ENCODE measurements around the gene UBXN1. TPM values are rescaled to one million over a fixed set of nuclear protein-coding genes. Genes with fewer than 3 reads are reported as not detected.

UBXN1 gene
- total and polyA plus RNA-seq, 10 of the 15 experiments (the other 5 are each of a cell fraction or from before 2014, with no cell fraction given): 7.0 to 173 (median 106) TPM

DNA sequence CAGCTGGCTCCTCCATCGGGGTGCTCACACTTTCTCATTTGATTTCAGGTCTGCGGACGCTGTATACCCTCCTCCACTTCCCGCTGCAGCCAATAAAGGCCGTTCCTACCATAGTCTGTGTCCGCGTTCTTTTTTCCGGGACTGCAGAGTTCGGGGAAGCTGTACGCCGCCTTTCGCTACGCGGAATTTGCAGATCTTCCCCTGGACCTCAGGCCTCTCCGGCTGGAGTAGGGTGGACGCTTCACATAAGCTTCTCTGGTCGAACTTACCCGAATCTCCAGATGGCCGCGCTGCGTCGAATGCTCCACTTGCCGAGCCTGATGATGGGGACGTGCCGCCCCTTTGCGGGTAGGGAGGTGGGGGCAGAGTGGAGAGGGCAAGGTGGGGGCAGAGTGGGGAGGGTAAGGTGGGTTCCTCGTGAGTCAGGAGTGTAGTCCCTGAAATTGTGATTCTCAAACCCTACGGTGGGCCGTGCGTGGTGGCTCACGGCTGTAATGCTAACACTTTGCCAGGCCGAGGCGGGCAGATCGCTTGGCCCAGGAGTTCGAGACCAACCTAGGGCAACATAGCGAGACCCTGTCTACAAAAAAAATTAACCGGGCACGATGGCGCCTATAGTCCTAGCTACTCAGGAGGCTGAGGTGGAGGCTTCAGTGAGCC, 13.1 kb downstream of the UBXN1 start (continued):
- TF ChIP-seq IRF4 (IDR thresholded peaks at IDR 0.05; ENCODE audit: low read depth, low read length) (no peak), SMARCA5 (IDR thresholded peaks at IDR 0.05) (0 out of 2 replicates have a peak, but pooled peaks have one; percentile 3), STAT3 (IDR thresholded peaks at IDR 0.05; ENCODE audit: low read depth, low read length) (no peak), CREM (IDR thresholded peaks at IDR 0.05; ENCODE audit: low read depth) (no peak), LARP7 (IDR thresholded peaks at IDR 0.05) (0 out of 2 replicates have a peak, but pooled peaks have one; percentile 13), GATAD2B (conservative IDR thresholded peaks at IDR 0.05; ENCODE audit: low read depth) (no peak)
- TF ChIP-seq, protein P1, sequence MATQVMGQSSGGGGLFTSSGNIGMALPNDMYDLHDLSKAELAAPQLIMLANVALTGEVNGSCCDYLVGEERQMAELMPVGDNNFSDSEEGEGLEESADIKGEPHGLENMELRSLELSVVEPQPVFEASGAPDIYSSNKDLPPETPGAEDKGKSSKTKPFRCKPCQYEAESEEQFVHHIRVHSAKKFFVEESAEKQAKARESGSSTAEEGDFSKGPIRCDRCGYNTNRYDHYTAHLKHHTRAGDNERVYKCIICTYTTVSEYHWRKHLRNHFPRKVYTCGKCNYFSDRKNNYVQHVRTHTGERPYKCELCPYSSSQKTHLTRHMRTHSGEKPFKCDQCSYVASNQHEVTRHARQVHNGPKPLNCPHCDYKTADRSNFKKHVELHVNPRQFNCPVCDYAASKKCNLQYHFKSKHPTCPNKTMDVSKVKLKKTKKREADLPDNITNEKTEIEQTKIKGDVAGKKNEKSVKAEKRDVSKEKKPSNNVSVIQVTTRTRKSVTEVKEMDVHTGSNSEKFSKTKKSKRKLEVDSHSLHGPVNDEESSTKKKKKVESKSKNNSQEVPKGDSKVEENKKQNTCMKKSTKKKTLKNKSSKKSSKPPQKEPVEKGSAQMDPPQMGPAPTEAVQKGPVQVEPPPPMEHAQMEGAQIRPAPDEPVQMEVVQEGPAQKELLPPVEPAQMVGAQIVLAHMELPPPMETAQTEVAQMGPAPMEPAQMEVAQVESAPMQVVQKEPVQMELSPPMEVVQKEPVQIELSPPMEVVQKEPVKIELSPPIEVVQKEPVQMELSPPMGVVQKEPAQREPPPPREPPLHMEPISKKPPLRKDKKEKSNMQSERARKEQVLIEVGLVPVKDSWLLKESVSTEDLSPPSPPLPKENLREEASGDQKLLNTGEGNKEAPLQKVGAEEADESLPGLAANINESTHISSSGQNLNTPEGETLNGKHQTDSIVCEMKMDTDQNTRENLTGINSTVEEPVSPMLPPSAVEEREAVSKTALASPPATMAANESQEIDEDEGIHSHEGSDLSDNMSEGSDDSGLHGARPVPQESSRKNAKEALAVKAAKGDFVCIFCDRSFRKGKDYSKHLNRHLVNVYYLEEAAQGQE (IDR thresholded peaks at IDR 0.05; ENCODE audit: low read depth, low read length): no peak

- POLR2A ChIA-PET: interaction anchor here (0.6 to 16.2 kb wide), 37 partner anchors 12 to 542 kb away, joined by 3 to 295 read pairs (median 5); partner anchors contain the start of genes B3GAT3, EEF1G, GANAB and HNRNPUL2
- WGBS (ENCODE audit: insufficient coverage, insufficient replicate concordance, low lambda C conversion rate, missing lambda C conversion rate): 1% methylated on average over 45 of the region's 47 CpGs
- intact Hi-C loops (cut with micrococcal nuclease; ENCODE audit: unreplicated experiment): no loop called here
- H3K9ac ChIP-seq (ENCODE audit: control insufficient read depth, insufficient read depth, low read length): peak within 1 kb of the TSS; percentile 96
- H4K20me1 ChIP-seq (ENCODE audit: control insufficient read depth, insufficient read depth): no peaks in the 10 kb centered on the region
- no peaks in the 10 kb centered on the region for H3K9me3 ChIP-seq (replicated peaks; ENCODE audit: control insufficient read depth, insufficient read depth, low read length)
- peak; percentile 88 for FAIRE-seq
- peak; percentile 91 for ATAC-seq
- RAD21 ChIA-PET (ENCODE audit: unreplicated experiment): interaction anchor here (0.6 to 2.7 kb wide), 34 partner anchors 9 to 240 kb away, joined by 3 to 26 read pairs (median 4); partner anchors contain the start of genes B3GAT3, EEF1G, GANAB and HNRNPUL2
- H3K27me3 ChIP-seq (replicated peaks in 1 of 2; ENCODE audit: control insufficient read depth in 2 of 2, insufficient read depth in 2 of 2, low read length in 1 of 2): no peaks in the 10 kb centered on the region
- SMC1A ChIA-PET (ENCODE audit: uncharacterized antibody, unreplicated experiment): interaction anchor here (0.6 to 3.4 kb wide), 25 partner anchors 7 to 196 kb away, joined by 3 to 41 read pairs (median 4); partner anchors contain the start of genes B3GAT3, GANAB, HNRNPUL2 and INTS5
- H3K36me3 ChIP-seq (ENCODE audit: control insufficient read depth in 2 of 2, insufficient read depth in 2 of 2, low read length in 1 of 2): peaks cover 5 to 12% of the 10 kb centered on the region in 2 experiments
- peaks cover 13% of the 10 kb centered on the region for H3K4me1 ChIP-seq (ENCODE audit: control insufficient read depth, insufficient read depth, low read length)
- no peak for DNase-seq (ENCODE audit: low read depth, low spot score)
- in situ Hi-C loops (cut with MboI): no loop called here
- CTCF ChIA-PET: interaction anchor here (0.6 to 2.1 kb wide), 20 partner anchors 9 to 773 kb away, joined by 3 to 11 read pairs (median 4); partner anchors contain the start of genes B3GAT3, GANAB, HNRNPUL2 and INTS5
- H3K4me2 ChIP-seq (ENCODE audit: control insufficient read depth, insufficient read depth): peak within 1 kb of the TSS; percentile 95
- H2AFZ ChIP-seq (ENCODE audit: control insufficient read depth, low read depth, low read length): peak within 1 kb of the TSS; percentile 91
- peak within 1 kb of the TSS; percentile 95 for H3K27ac ChIP-seq (ENCODE audit: control insufficient read depth, insufficient read depth)
- H3K4me3 ChIP-seq: peak within 1 kb of the TSS; percentile 95
- TSS peak; percentile 95 for BruUV-seq (replicated peaks)
- H3K79me2 ChIP-seq (ENCODE audit: control insufficient read depth, insufficient read depth, low read length): peaks cover 52% of the 10 kb centered on the region
- TF ChIP-seq TCF7 (IDR thresholded peaks at IDR 0.05; ENCODE audit: borderline replicate concordance) (0 out of 2 replicates have a peak, but pooled peaks have one; percentile 23), RFX5 (IDR thresholded peaks at IDR 0.05; ENCODE audit: low read depth, low read length) (no peak), CREM (IDR thresholded peaks at IDR 0.05; ENCODE audit: low read depth) (peak; percentile 48), PML (IDR thresholded peaks at IDR 0.05; ENCODE audit: low read length) (peak; percentile 99), RAD51 (IDR thresholded peaks at IDR 0.05) (no peak), MYC (IDR thresholded peaks at IDR 0.05; ENCODE audit: insufficient read depth, insufficient read length, insufficient replicate concordance, low read length, severe bottlenecking) (no peak), SPI1 (IDR thresholded peaks at IDR 0.05; ENCODE audit: borderline replicate concordance, insufficient read depth, low read depth, low read length) (peak; percentile 50; the same call in 1 of the 2 replicates), GABPA (IDR thresholded peaks at IDR 0.05; ENCODE audit: low read depth) (peak; percentile 74), TBL1XR1 (IDR thresholded peaks at IDR 0.05; ENCODE audit: low read depth, low read length) (0 out of 2 replicates have a peak, but pooled peaks have one; percentile 42), PAX5 (IDR thresholded peaks at IDR 0.05; ENCODE audit: borderline replicate concordance, low read depth, low read length) (0 out of 2 replicates have a peak, but pooled peaks have one; percentile 80), POLR2AphosphoS2 (IDR thresholded peaks at IDR 0.05; ENCODE audit: low read depth, low read length) (peak; percentile 100), HDAC2 (IDR thresholded peaks at IDR 0.05) (no peak)
These were observed 13.7 kb downstream of the UBXN1 start, which contains the start of the genes C11orf98 and CSKMT for GRCh38 chr11:62665075-62665598. C11orf98 (minus strand) TSS chr11:62665210; CDS start chr11:62665169, 41 bp downstream. CSKMT (plus strand) TSS chr11:62665312; CDS start chr11:62665880, 568 bp downstream.
